Stomach (tissue), 4 donors: Measurements from ENCODE around the gene METRN.

Source experiments
- EP300 ChIP-seq: sonication (generic); formaldehyde crosslinking; IDR thresholded peaks from one replicate; pipeline ENCODE4 v1.6.1; 2017; ENCODE audit warnings: antibody characterized with exemption
- POLR2A ChIP-seq, 4 donors: fragments of 450-650 bp; IDR thresholded peaks; one replicate each; pipeline ENCODE4 v1.6.1; 2016; ENCODE audit warnings: antibody characterized with exemption in 4 of 4, control low read depth in 2 of 4, mild to moderate bottlenecking in 1 of 4, moderate library complexity in 1 of 4
- POLR2AphosphoS5 ChIP-seq, 3 donors: sonication (generic); formaldehyde crosslinking; IDR thresholded peaks; one replicate each; pipeline ENCODE4 v1.6.1; 2016; ENCODE audit warnings: antibody characterized with exemption in 3 of 3
- TF ChIP-seq, protein P1 (sequence below), 7 experiments: fragments of 450-650 bp in 4 of 7; fragments of 200-600 bp in 3 of 7; sonication (generic) in 3 of 7; IDR thresholded peaks; one replicate each; pipeline ENCODE4 v1.5.1; 2016 to 2019; ENCODE audit warnings: antibody characterized with exemption in 7 of 7, control low read depth in 2 of 7, mild to moderate bottlenecking in 1 of 7

DNA sequence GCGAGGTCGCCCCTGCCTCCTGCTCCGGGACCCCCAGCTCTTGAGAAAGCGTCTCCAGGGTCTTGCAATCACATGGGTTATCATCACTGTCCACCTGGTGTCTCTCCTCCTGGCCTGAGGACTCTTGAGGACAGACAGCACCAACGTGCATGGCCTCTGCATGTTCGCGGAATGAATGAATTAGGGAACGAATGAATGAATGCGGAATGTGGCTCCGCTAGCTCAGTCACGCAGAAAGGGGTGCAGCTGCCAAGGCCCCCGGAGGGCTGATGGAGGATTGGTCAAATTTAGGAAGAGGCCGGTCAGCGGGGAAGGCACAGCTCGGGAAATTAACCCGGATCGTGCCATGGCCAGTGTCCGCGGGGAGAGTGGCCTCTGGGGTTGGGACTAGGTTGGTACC lies 12.6 kb upstream of the METRN start:
- TF ChIP-seq POLR2A (IDR thresholded peaks at IDR 0.05): no peak
- TF ChIP-seq, protein P1, sequence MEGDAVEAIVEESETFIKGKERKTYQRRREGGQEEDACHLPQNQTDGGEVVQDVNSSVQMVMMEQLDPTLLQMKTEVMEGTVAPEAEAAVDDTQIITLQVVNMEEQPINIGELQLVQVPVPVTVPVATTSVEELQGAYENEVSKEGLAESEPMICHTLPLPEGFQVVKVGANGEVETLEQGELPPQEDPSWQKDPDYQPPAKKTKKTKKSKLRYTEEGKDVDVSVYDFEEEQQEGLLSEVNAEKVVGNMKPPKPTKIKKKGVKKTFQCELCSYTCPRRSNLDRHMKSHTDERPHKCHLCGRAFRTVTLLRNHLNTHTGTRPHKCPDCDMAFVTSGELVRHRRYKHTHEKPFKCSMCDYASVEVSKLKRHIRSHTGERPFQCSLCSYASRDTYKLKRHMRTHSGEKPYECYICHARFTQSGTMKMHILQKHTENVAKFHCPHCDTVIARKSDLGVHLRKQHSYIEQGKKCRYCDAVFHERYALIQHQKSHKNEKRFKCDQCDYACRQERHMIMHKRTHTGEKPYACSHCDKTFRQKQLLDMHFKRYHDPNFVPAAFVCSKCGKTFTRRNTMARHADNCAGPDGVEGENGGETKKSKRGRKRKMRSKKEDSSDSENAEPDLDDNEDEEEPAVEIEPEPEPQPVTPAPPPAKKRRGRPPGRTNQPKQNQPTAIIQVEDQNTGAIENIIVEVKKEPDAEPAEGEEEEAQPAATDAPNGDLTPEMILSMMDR (IDR thresholded peaks at IDR 0.05): no peak
- no peak for TF ChIP-seq POLR2AphosphoS5 (IDR thresholded peaks at IDR 0.05)
- TF ChIP-seq EP300: no peak
